ENCODE results near the gene GDA. TPM values are rescaled to one million over a fixed set of nuclear protein-coding genes. Genes with fewer than 3 reads are reported as not detected.

The GDA gene
- total RNA-seq, 1 donor from 2014 or later = 1.2 TPM

DNA sequence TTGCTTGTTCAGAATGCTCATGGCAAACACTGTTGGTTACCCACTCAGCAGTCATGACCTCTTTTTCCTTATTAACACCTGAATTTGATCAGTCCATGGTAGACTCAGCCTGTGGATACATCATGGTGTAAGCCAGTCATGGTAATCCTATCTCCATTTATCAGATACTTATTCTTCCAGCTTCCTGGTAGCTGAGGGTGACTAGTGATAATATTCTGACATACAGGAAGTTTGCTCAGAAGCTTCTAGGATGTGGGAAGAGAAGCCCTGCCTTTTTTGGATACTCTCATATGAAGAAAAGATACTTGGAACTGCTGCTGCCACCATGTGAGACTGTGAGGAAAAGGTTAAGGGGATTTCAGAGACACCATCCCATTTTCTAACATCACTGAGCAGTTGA, 7.3 kb downstream of the GDA start:
- TF ChIP-seq, protein P1, sequence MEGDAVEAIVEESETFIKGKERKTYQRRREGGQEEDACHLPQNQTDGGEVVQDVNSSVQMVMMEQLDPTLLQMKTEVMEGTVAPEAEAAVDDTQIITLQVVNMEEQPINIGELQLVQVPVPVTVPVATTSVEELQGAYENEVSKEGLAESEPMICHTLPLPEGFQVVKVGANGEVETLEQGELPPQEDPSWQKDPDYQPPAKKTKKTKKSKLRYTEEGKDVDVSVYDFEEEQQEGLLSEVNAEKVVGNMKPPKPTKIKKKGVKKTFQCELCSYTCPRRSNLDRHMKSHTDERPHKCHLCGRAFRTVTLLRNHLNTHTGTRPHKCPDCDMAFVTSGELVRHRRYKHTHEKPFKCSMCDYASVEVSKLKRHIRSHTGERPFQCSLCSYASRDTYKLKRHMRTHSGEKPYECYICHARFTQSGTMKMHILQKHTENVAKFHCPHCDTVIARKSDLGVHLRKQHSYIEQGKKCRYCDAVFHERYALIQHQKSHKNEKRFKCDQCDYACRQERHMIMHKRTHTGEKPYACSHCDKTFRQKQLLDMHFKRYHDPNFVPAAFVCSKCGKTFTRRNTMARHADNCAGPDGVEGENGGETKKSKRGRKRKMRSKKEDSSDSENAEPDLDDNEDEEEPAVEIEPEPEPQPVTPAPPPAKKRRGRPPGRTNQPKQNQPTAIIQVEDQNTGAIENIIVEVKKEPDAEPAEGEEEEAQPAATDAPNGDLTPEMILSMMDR (IDR thresholded peaks at IDR 0.05; ENCODE audit: partially characterized antibody, unreplicated experiment) = no peak
- DNase-seq = no peak
- Mint-ChIP-seq H3K4me3 (ENCODE audit: unreplicated experiment) (no peak overlapping the region), H3K27me3 (ENCODE audit: unreplicated experiment) (no peaks in the 10 kb centered on the region), H3K4me1 (ENCODE audit: low read depth, unreplicated experiment) (no peaks in the 10 kb centered on the region), H3K36me3 (ENCODE audit: unreplicated experiment) (no peaks in the 10 kb centered on the region), H3K27ac (ENCODE audit: unreplicated experiment) (no peak overlapping the region), H3K9me3 (ENCODE audit: unreplicated experiment) (no peaks in the 10 kb centered on the region)

DNA sequence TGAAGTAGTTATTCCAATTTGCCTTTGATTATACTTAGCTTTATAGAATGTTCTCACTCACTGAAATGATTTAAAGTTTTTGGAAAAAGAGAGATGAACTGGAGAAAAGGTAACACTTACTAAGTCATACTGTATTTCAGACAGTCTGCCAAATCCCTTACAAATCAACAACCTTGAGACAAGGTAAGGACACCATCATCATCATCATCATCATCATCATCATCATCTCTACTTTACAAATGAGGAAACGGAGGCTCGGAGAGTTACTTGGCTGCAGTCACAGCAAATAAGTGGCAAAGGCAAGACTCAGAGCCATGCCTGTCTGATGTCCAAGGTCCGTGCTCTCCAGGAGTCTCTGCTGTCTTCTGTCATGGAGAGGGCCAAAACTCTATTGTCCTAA, 9.4 kb downstream of the GDA start:
- DNase-seq = no peak
- H3K27ac Mint-ChIP-seq (ENCODE audit: unreplicated experiment) = no peak overlapping the region
- no peaks in the 10 kb centered on the region for H3K36me3 Mint-ChIP-seq (ENCODE audit: unreplicated experiment)
- H3K27me3 Mint-ChIP-seq (ENCODE audit: unreplicated experiment) = peaks cover 2% of the 10 kb centered on the region
- no peaks in the 10 kb centered on the region for H3K4me1 Mint-ChIP-seq (ENCODE audit: low read depth, unreplicated experiment)
- TF ChIP-seq, protein P1 (IDR thresholded peaks at IDR 0.05; ENCODE audit: partially characterized antibody, unreplicated experiment) = no peak
- no peak overlapping the region for H3K4me3 Mint-ChIP-seq (ENCODE audit: unreplicated experiment)
- peaks cover 3% of the 10 kb centered on the region for H3K9me3 Mint-ChIP-seq (ENCODE audit: unreplicated experiment)

DNA sequence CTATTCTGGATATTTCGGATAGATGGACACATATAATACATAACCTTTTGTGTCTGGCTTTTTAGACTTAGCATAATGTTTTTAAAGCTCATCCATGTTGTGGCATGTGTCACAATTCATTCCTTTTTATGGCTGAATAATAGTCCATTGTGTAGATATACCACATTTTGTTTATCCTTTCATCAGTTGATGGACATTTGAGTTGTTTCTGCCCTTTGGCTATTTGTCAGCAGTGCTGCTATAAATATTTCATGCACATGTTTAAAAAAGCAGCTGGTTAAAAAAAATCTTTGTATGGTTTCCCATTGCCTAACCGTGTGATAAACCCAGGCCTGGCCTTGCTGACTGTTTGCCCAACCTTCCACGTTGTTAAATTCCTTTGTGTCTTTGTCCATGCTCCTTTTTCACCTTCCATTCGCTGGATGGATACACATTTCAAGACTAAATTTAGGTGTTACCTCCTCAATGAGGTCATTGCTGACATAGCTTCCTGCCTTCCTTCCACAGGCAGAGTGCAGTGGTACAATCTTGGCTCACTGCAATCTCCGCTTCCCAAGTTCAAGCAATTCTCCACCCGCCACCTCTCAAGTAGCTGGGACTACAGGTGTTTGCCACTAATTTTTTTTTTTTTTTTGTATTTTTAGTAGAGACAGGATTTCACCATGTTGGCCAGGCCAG, 11.3 kb downstream of the GDA start:
- Mint-ChIP-seq H3K36me3 (ENCODE audit: unreplicated experiment) (no peaks in the 10 kb centered on the region), H3K4me1 (ENCODE audit: low read depth, unreplicated experiment) (no peaks in the 10 kb centered on the region), H3K9me3 (ENCODE audit: unreplicated experiment) (peaks cover 3% of the 10 kb centered on the region), H3K4me3 (ENCODE audit: unreplicated experiment) (no peak overlapping the region), H3K27me3 (ENCODE audit: unreplicated experiment) (peaks cover 2% of the 10 kb centered on the region), H3K27ac (ENCODE audit: unreplicated experiment) (no peak overlapping the region)
- no peak for DNase-seq
- TF ChIP-seq, protein P1 (IDR thresholded peaks at IDR 0.05; ENCODE audit: partially characterized antibody, unreplicated experiment) = no peak

DNA sequence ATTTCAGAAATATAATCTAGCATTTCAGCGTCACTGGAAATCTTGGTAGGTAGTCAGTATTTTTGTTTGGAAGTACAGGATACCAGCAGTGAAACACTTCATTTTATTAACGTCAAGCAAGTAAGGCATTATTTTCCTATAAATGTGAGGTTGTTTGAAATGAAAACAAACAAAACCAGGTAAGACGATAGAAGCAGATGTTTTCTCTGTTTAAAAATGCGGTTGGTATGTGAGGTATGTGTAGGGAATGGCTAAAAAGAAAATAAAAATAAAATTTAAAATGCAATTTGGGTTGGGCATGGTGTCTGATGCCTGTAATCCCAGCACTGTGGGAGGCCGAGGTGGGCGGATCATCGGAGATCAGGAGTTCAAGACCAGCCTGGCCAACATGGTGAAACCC, 16.1 kb downstream of the GDA start:
- H3K9me3 Mint-ChIP-seq (ENCODE audit: unreplicated experiment) = peaks cover 3% of the 10 kb centered on the region
- no peak overlapping the region for H3K27ac Mint-ChIP-seq (ENCODE audit: unreplicated experiment)
- no peak overlapping the region for H3K4me3 Mint-ChIP-seq (ENCODE audit: unreplicated experiment)
- TF ChIP-seq, protein P1 (IDR thresholded peaks at IDR 0.05; ENCODE audit: partially characterized antibody, unreplicated experiment) = no peak
- DNase-seq = no peak
- no peaks in the 10 kb centered on the region for H3K36me3 Mint-ChIP-seq (ENCODE audit: unreplicated experiment)
- peaks cover 2% of the 10 kb centered on the region for H3K27me3 Mint-ChIP-seq (ENCODE audit: unreplicated experiment)
- H3K4me1 Mint-ChIP-seq (ENCODE audit: low read depth, unreplicated experiment) = no peaks in the 10 kb centered on the region

DNA sequence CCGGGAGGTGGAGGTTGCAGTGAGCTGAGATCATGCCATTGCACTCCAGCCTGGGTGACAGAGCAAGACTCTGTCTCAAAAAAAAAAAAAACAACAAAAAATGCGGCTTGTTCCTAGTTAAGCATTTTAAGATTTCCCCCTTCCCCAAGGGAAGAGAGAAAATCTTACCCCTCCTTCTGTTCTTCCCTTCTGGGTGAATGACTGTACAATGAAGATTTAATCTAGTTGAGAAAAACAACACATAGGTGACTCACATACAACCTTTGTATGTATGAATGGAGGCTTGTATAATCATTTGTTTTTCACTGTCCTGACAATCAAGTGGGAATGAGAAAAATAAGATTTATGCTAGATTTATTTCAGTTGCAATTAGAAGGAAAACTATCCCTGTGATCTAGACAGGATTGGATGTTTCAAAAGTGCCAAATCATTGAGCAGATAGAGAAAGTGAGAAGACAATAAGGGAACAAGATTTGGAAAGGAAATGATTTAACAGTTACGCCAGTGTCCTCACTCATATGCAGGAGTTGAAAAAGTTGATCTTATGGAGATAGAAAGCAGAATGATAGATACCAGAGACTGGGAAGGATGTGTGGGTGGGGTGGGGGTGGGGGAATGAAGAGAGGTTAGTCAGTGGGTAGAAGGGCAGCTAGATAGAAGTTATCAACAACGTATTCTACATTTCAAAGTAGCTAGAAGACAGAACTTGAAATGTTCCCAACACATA, 16.7 kb downstream of the GDA start:
- Mint-ChIP-seq H3K36me3 (ENCODE audit: unreplicated experiment) (no peaks in the 10 kb centered on the region), H3K27ac (ENCODE audit: unreplicated experiment) (no peak overlapping the region), H3K4me3 (ENCODE audit: unreplicated experiment) (no peak overlapping the region), H3K4me1 (ENCODE audit: low read depth, unreplicated experiment) (no peaks in the 10 kb centered on the region), H3K27me3 (ENCODE audit: unreplicated experiment) (peaks cover 2% of the 10 kb centered on the region), H3K9me3 (ENCODE audit: unreplicated experiment) (peaks cover 3% of the 10 kb centered on the region)
- TF ChIP-seq, protein P1 (IDR thresholded peaks at IDR 0.05; ENCODE audit: partially characterized antibody, unreplicated experiment) = no peak
- no peak for DNase-seq

Measured in glutamatergic neuron (in vitro differentiated cells).